Spleen (tissue), 7 donors: ENCODE data around the gene FXYD2.

ENCODE experiments used
- CTCF ChIP-seq, 11 experiments: fragments of 200-600 bp in 7 of 11; fragments of 450-650 bp in 4 of 11; sonication (generic) in 4 of 11; IDR thresholded peaks in 8 of 11; conservative IDR thresholded peaks in 3 of 11; 1 replicate in 7 of 11; 2 replicates in 4 of 11; pipeline versions ENCODE4 v1.4.0 to v1.8.0; 2016 to 2021; ENCODE audit warnings: antibody characterized with exemption in 11 of 11, inconsistent platforms in 4 of 11, mild to moderate bottlenecking in 1 of 11
- POLR2A ChIP-seq, 3 donors: fragments of 450-650 bp; IDR thresholded peaks; one replicate each; pipeline ENCODE4 v1.5.1; 2017; ENCODE audit warnings: antibody characterized with exemption in 3 of 3, mild to moderate bottlenecking in 1 of 3
- POLR2AphosphoS5 ChIP-seq, 3 donors: sonication (generic); formaldehyde crosslinking; IDR thresholded peaks; one replicate each; pipeline ENCODE4 v1.5.1; 2017; ENCODE audit warnings: antibody characterized with exemption in 3 of 3
- donor health status: DM: no; HTN: no; CAD: no; lungs with moderate emphysema.
- donor health status: DM: no; HTN: no; CAD: no.
- donor health status: DM: no; HTN: no; CAD: no.

DNA sequence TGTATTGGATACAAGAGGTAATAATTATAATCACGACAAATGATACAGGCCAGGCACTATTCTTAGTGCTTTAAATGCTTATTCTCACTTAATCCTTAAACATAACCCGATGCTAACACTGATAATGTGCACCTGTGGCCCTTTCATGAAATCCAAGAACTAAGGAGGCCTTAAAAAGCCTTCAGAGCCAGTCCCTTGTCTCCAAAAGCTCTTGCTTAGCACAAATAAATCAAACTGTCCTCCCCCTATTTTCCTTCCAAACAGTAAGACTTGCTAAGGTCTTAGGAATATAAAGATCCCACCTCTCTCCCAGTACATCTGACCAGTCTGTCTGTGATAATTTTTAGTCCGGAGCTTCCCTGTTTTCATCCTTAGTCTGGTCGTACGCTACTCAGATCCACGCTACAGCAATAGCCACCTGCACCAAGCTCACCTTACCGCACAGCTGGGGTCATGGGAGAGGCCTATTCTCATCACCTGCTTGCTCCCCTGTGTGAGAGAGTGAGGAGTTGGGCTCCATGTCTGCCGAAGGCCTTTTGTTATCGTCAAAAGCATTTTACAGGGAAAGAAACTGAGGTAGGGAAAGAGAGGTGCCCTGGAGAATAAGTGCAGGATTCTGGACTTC lies 35.1 kb upstream of the FXYD2 start:
- TF ChIP-seq CTCF (IDR thresholded peaks at IDR 0.05 in 8 of 11, conservative IDR thresholded peaks at IDR 0.05 in 3 of 11) (no peak), POLR2AphosphoS5 (IDR thresholded peaks at IDR 0.05) (no peak), POLR2A (IDR thresholded peaks at IDR 0.05) (no peak)
